Neutrophil (primary cell): Measurements from ENCODE around the gene TAF11L14.

Experiments used
- H3K27ac ChIP-seq: fragments of 200-600 bp; sonication (generic); 2 replicates; pipeline ENCODE4 v1.5.1; 2016; ENCODE audit warnings: mild to moderate bottlenecking, moderate library complexity
- H3K27me3 ChIP-seq: fragments of 200-600 bp; sonication (generic); 2 replicates; pipeline ENCODE4 v1.6.0; 2016; ENCODE audit warnings: mild to moderate bottlenecking
- H3K36me3 ChIP-seq: fragments of 200-600 bp; sonication (generic); 2 replicates; pipeline ENCODE4 v1.5.1; 2017
- H3K4me1 ChIP-seq, 2 experiments: fragments of 200-600 bp in 1 of 2; sonication (generic) in 1 of 2; 1 replicate in 1 of 2; 2 replicates in 1 of 2; pipeline versions ENCODE4 v1.5.1 to v1.6.1; 2013 to 2016; ENCODE audit warnings: low read depth in 1 of 2, low read length in 1 of 2, mild to moderate bottlenecking in 1 of 2, moderate library complexity in 1 of 2; ENCODE audit not compliant: control insufficient read depth in 1 of 2, insufficient read depth in 1 of 2
- H3K4me3 ChIP-seq, 2 experiments: fragments of 200-600 bp in 1 of 2; sonication (generic) in 1 of 2; 1 replicate in 1 of 2; 2 replicates in 1 of 2; pipeline ENCODE4 v1.5.1; 2013 to 2016; ENCODE audit warnings: low read depth in 1 of 2, low read length in 1 of 2, mild to moderate bottlenecking in 1 of 2, moderate library complexity in 1 of 2
- H3K9me3 ChIP-seq: fragments of 200-600 bp; sonication (generic); 2 replicates; pipeline ENCODE4 v1.5.1; 2016
- TF ChIP-seq, protein P1 (sequence below): fragments of 200-600 bp; sonication (generic); IDR thresholded peaks from 2 replicates; pipeline ENCODE4 v1.5.1; 2016; ENCODE audit warnings: antibody characterized with exemption

The TAF11L14 gene

GRCh38 chr5:17678751-17679324 lies 44.6 kb downstream of the TAF11L14 start:
- Histone ChIP-seq H3K4me1 (no peaks in the 10 kb centered on the region), H3K9me3 (no peaks in the 10 kb centered on the region), H3K27ac (no peak overlapping the region), H3K4me3 (no peak overlapping the region), H3K36me3 (no peaks in the 10 kb centered on the region), H3K27me3 (no peaks in the 10 kb centered on the region)
- TF ChIP-seq, protein P1, sequence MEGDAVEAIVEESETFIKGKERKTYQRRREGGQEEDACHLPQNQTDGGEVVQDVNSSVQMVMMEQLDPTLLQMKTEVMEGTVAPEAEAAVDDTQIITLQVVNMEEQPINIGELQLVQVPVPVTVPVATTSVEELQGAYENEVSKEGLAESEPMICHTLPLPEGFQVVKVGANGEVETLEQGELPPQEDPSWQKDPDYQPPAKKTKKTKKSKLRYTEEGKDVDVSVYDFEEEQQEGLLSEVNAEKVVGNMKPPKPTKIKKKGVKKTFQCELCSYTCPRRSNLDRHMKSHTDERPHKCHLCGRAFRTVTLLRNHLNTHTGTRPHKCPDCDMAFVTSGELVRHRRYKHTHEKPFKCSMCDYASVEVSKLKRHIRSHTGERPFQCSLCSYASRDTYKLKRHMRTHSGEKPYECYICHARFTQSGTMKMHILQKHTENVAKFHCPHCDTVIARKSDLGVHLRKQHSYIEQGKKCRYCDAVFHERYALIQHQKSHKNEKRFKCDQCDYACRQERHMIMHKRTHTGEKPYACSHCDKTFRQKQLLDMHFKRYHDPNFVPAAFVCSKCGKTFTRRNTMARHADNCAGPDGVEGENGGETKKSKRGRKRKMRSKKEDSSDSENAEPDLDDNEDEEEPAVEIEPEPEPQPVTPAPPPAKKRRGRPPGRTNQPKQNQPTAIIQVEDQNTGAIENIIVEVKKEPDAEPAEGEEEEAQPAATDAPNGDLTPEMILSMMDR: no peak

GRCh38 chr5:17679597-17680203 lies 45.4 kb downstream of the TAF11L14 start:
- H3K27me3 ChIP-seq: no peaks in the 10 kb centered on the region
- H3K27ac ChIP-seq: no peak overlapping the region
- no peaks in the 10 kb centered on the region for H3K36me3 ChIP-seq
- no peaks in the 10 kb centered on the region for H3K9me3 ChIP-seq
- TF ChIP-seq, protein P1: no peak
- no peak overlapping the region for H3K4me3 ChIP-seq
- no peaks in the 10 kb centered on the region for H3K4me1 ChIP-seq

DNA sequence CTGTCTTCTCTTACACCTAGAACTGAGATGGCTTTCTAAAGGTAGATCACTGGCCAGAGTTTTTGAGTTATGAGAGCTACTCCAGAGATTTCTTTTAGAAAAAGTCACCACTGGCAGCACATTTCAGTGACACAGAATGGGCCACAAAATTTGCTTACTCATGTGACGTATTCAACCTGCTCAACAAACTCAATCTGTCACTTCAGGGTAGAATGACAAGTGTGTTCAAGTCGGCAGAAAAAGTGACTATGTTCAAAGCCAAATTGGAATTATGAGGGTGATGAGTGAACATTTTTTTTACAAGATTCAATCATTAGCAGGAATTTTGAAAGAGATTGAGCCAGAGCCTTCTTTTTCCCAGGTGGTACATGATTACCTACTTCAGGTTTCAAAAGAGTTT lies 46.5 kb downstream of the TAF11L14 start:
- H3K9me3 ChIP-seq: no peaks in the 10 kb centered on the region
- no peaks in the 10 kb centered on the region for H3K4me1 ChIP-seq
- H3K4me3 ChIP-seq: no peak overlapping the region
- H3K36me3 ChIP-seq: no peaks in the 10 kb centered on the region
- no peak overlapping the region for H3K27ac ChIP-seq
- H3K27me3 ChIP-seq: no peaks in the 10 kb centered on the region
- TF ChIP-seq, protein P1: no peak
